NT2/D1 (cell line): ENCODE measurements around the gene YEATS4.

Source experiments
- SUZ12 ChIP-seq: IDR thresholded peaks from 2 replicates; pipeline ENCODE4 v1.6.1; 2011; ENCODE audit not compliant: insufficient read length, insufficient read depth; ENCODE audit errors: extremely low read depth
- ZNF274 ChIP-seq: IDR thresholded peaks from 2 replicates; pipeline ENCODE4 v1.6.1; 2011; ENCODE audit warnings: mild to moderate bottlenecking, low read depth, low read length

- TF ChIP-seq SUZ12 (no peak), ZNF274 (no peak)
Observed at GRCh38 chr12:69354172-69354555, 5.4 kb upstream of the YEATS4 start.
